Mucosa of descending colon (tissue), 3 donors: ENCODE data around the gene DHRS7. TPM values are rescaled to one million over a fixed set of nuclear protein-coding genes. Genes with fewer than 3 reads are reported as not detected.

Experiments
- ATAC-seq: fragments of 200-7000 bp; cut with Tn5 transposase; one replicate; pipeline ENCODE4 v1.9.1; 2020; ENCODE audit warnings: mild to moderate bottlenecking, moderate library complexity
- DNase-seq, 3 donors: peaks; one replicate each; pipeline ENCODE4 v3.0.0-alpha.2; 2020
- H3K36me3 ChIP-seq: fragments of 200-600 bp; one replicate; pipeline ENCODE4 v1.8.0; 2021; ENCODE audit warnings: low read depth, mild to moderate bottlenecking
- H3K4me1 ChIP-seq: fragments of 200-600 bp; one replicate; pipeline ENCODE4 v1.8.0; 2021; ENCODE audit warnings: low read depth, mild to moderate bottlenecking
- H3K4me3 ChIP-seq: fragments of 200-600 bp; one replicate; pipeline ENCODE4 v1.8.0; 2021; ENCODE audit warnings: mild to moderate bottlenecking
- H3K9me3 ChIP-seq: fragments of 200-600 bp; one replicate; pipeline ENCODE4 v1.8.0; 2021; ENCODE audit warnings: mild to moderate bottlenecking
- CTCF ChIP-seq: fragments of 200-600 bp; IDR thresholded peaks from one replicate; pipeline ENCODE4 v1.8.0; 2022; ENCODE audit warnings: antibody characterized with exemption, mild to moderate bottlenecking
- intact Hi-C, 2 donors: fragments of 100-400 bp; cut with DNase I in 1 of 2; cut with micrococcal nuclease in 1 of 2; formaldehyde crosslinking; loops; one replicate each; pipeline versions ENCODE4 v1.11.0 to v1.11.1; 2022; cut with DNase I, micrococcal nuclease
- total RNA-seq, 3 donors: library from RNA; stranded (reverse); fragmentation: NEBNext Ultra II Directional in 2 of 3; extraction: Animal tissue kit (Norgen Biotek cat#: 25700) in 2 of 3; gene quantifications; one replicate each; pipeline versions ENCODE4 v1.2.1 to v1.2.4, GENCODE V29; 2021 to 2023
- donor health status: DM: no; HTN: no; CAD: no; lungs with moderate emphysema.
- donor health status: DM: no; HTN: no; CAD: no.
- donor health status: DM: no; HTN: yes; CAD: no.

DHRS7 gene
- total RNA-seq, 3 donors from 2014 or later = 63.4 to 96.3 (median 83.5) TPM

- ATAC-seq (no peak), DNase-seq (no peak)
- Histone ChIP-seq H3K4me3 (no peak overlapping the region), H3K9me3 (no peaks in the 10 kb centered on the region), H3K36me3 (no peaks in the 10 kb centered on the region), H3K4me1 (peaks cover 9% of the 10 kb centered on the region)
- TF ChIP-seq CTCF = no peak
- intact Hi-C loops = no loop called here
Observed at GRCh38 chr14:60153991-60154390, 11.2 kb downstream of the DHRS7 start.

DNA sequence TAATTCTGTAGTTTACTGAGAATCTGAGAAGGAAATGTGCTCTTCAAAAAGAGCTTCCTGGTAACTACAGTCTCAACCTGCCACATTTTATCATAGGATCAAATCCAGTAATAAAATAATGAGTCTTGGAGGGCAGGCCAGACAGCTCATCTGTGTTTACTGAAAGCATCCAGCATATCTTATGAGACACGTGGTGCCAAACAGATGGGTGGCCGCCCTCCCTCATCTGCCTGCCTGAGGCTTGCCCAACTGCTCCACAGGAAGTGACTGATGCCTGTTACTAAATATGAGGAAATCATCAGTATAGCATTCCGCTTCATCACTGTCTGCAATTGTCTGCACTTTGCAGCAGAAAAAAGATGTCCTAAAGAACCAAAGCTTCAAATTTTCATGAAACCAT, 13.5 kb downstream of the DHRS7 start:
- no peak overlapping the region for H3K4me3 ChIP-seq
- intact Hi-C loops = no loop called here

GRCh38 chr14:60134702-60135101, 30.5 kb downstream of the DHRS7 start:
- intact Hi-C loops = no loop called here

More for the DNA sequence above, 13.5 kb downstream of the DHRS7 start:
- peak; percentile 95 for ATAC-seq
- no peaks in the 10 kb centered on the region for H3K9me3 ChIP-seq
- no peak for TF ChIP-seq CTCF
- H3K36me3 ChIP-seq = no peaks in the 10 kb centered on the region
- peak; percentile 57 to 84 (median 57) for DNase-seq
- H3K4me1 ChIP-seq = peaks cover 9% of the 10 kb centered on the region

DNA sequence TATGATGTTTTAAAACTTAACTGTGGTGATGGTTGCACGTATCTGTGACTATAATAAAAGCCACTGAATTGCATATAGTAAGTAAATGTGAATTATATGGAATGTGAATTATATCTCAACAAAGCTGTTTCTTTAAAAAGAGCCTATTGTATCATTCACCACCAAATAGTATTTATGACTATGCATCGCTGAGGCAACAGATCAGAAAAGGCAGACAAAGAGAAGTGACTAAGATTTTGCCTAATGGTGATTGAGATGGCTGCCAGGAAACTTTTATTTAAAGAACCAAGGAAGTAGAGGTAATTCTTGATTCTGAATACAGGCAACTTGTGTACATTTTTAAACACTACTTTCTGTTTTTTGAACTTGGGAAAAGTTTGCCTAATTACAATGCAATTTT, 31.7 kb downstream of the DHRS7 start:
- ATAC-seq (no peak), DNase-seq (no peak)
- intact Hi-C loops = no loop called here
- H3K36me3 ChIP-seq = no peaks in the 10 kb centered on the region
- H3K4me3 ChIP-seq = no peak overlapping the region
- H3K9me3 ChIP-seq = no peaks in the 10 kb centered on the region
- no peaks in the 10 kb centered on the region for H3K4me1 ChIP-seq
- TF ChIP-seq CTCF = no peak

More at GRCh38 chr14:60134702-60135101, 30.5 kb downstream of the DHRS7 start:
- H3K4me3 ChIP-seq = no peak overlapping the region
- no peaks in the 10 kb centered on the region for H3K9me3 ChIP-seq
- no peak for TF ChIP-seq CTCF
- H3K36me3 ChIP-seq = no peaks in the 10 kb centered on the region
- DNase-seq = no peak
- no peak for ATAC-seq
- H3K4me1 ChIP-seq = no peaks in the 10 kb centered on the region

- intact Hi-C loops = no loop called here
- Histone ChIP-seq H3K9me3 (no peaks in the 10 kb centered on the region), H3K4me1 (no peaks in the 10 kb centered on the region), H3K36me3 (peaks cover 4% of the 10 kb centered on the region), H3K4me3 (no peak overlapping the region)
- DNase-seq = no peak
- no peak for TF ChIP-seq CTCF
- no peak for ATAC-seq
Observed at GRCh38 chr14:60125918-60126317, 39.3 kb downstream of the DHRS7 start.

- no peaks in the 10 kb centered on the region for H3K4me1 ChIP-seq
- DNase-seq (no peak), ATAC-seq (no peak)
- no peak overlapping the region for H3K4me3 ChIP-seq
- intact Hi-C loops = no loop called here
- H3K9me3 ChIP-seq = no peaks in the 10 kb centered on the region
- TF ChIP-seq CTCF = no peak
- H3K36me3 ChIP-seq = no peaks in the 10 kb centered on the region
Observed at GRCh38 chr14:60116181-60116580, 49.0 kb downstream of the DHRS7 start.
